ENCODE data around the gene IRX3. TPM values are rescaled to one million over a fixed set of nuclear protein-coding genes. Genes with fewer than 3 reads are reported as not detected.

IRX3 gene
- total and polyA plus RNA-seq, 2 of the 8 experiments (the other 6 are each of a cell fraction or from before 2014, with no cell fraction given): 0.50 to 1.6 TPM

GRCh38 chr16:54282928-54283724, 3.5 kb downstream of the IRX3 start:
- POLR2A ChIA-PET (ENCODE audit: partially characterized antibody): interaction anchor here (1.1 to 1.4 kb wide), 2 partner anchors 354 to 647 kb away, joined by 3 to 6 read pairs; partner anchors contain the start of gene IRX5
- no peak overlapping the region for H3K27ac ChIP-seq (ENCODE audit: low read depth, low read length)

More at GRCh38 chr16:54282928-54283724, 3.5 kb downstream of the IRX3 start:
- no peak overlapping the region; the same call in 1 of the 2 replicates for H4K8ac ChIP-seq (ENCODE audit: extremely low read depth, insufficient read depth, low read length)
- H3K27me3 ChIP-seq (replicated peaks in 1 of 4; ENCODE audit: control insufficient read depth in 3 of 4, extremely low read depth in 1 of 4, insufficient read depth in 3 of 4, low read length in 3 of 4): peaks cover 52 to 77% (median 68%) of the 10 kb centered on the region in 4 experiments
- CTCF ChIA-PET (ENCODE audit: partially characterized antibody): interaction anchor here (0.6 to 3.2 kb wide), 28 partner anchors 9 to 752 kb away, joined by 3 to 21 read pairs (median 3); partner anchors contain the start of gene IRX5
- peaks cover 0 to 18% (median 11%) of the 10 kb centered on the region in 4 experiments; a peak in 6 of 7 replicates for H3K4me1 ChIP-seq (replicated peaks in 1 of 4; ENCODE audit: control insufficient read depth in 3 of 4, insufficient read depth in 4 of 4, low read length in 3 of 4)
- H3K56ac ChIP-seq (replicated peaks; ENCODE audit: insufficient read length, low read depth, low read length): no peak overlapping the region
- H2BK20ac ChIP-seq (ENCODE audit: low read length): no peak overlapping the region
- no peak overlapping the region for H4K91ac ChIP-seq (replicated peaks; ENCODE audit: insufficient read length, low read length)
- H2BK15ac ChIP-seq (ENCODE audit: low read length): no peak overlapping the region
- no peak overlapping the region for H2BK5ac ChIP-seq (ENCODE audit: low read depth, low read length)
- no peak overlapping the region for H3K9ac ChIP-seq (replicated peaks in 1 of 4; ENCODE audit: extremely low read depth in 1 of 4, low read depth in 3 of 4, low read length in 3 of 4)
- H3K36me3 ChIP-seq (ENCODE audit: control insufficient read depth in 2 of 4, insufficient read depth in 4 of 4, low read length in 3 of 4): no peaks in the 10 kb centered on the region; a peak in 1 of 8 replicates
- TF ChIP-seq, protein P1, sequence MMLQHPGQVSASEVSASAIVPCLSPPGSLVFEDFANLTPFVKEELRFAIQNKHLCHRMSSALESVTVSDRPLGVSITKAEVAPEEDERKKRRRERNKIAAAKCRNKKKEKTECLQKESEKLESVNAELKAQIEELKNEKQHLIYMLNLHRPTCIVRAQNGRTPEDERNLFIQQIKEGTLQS (IDR thresholded peaks at IDR 0.05; ENCODE audit: insufficient read depth, low read depth, low read length): no peak
- TF ChIP-seq EZH2 (IDR thresholded peaks at IDR 0.05; ENCODE audit: low read depth, low read length, severe bottlenecking) (peak; percentile 37), KDM4A (IDR thresholded peaks at IDR 0.05; ENCODE audit: low read depth, low read length, severe bottlenecking) (no peak), BACH1 (IDR thresholded peaks at IDR 0.05; ENCODE audit: low read length) (no peak), ZNF274 (IDR thresholded peaks at IDR 0.05; ENCODE audit: borderline replicate concordance, extremely low read depth, low read length) (no peak), SP2 (IDR thresholded peaks at IDR 0.05; ENCODE audit: low read length) (no peak), SUZ12 (IDR thresholded peaks at IDR 0.05; ENCODE audit: low read length) (peak; percentile 65), POLR2A (IDR thresholded peaks at IDR 0.05; ENCODE audit: control extremely low read depth in 1 of 2, low read depth in 2 of 2, low read length in 2 of 2) (no peak), GABPA (IDR thresholded peaks at IDR 0.05; ENCODE audit: borderline replicate concordance, insufficient read depth, low read length) (no peak), RNF2 (IDR thresholded peaks at IDR 0.05; ENCODE audit: borderline replicate concordance, low read depth, low read length, missing control alignments, poor library complexity, severe bottlenecking) (peak; percentile 81)
- H3K79me1 ChIP-seq (ENCODE audit: low read depth, low read length): no peaks in the 10 kb centered on the region
- H2AK5ac ChIP-seq (ENCODE audit: low read depth, low read length): no peak overlapping the region
- no peak overlapping the region for H3K4ac ChIP-seq (replicated peaks; ENCODE audit: insufficient read length, low read depth, low read length)
- H3K79me2 ChIP-seq (ENCODE audit: control insufficient read depth in 1 of 2, insufficient read depth in 2 of 2, low read length in 2 of 2): no peaks in the 10 kb centered on the region
- peak overlapping the region; percentile 77 to 99 for H3K4me2 ChIP-seq (ENCODE audit: insufficient read depth in 1 of 2, low read depth in 2 of 2, low read length in 2 of 2)
- peaks cover 27% of the 10 kb centered on the region; the same call in 1 of the 2 replicates for H3K23me2 ChIP-seq (ENCODE audit: low read depth, low read length)
- no peak overlapping the region for H2BK120ac ChIP-seq (replicated peaks; ENCODE audit: low read depth, low read length)
- no peak overlapping the region for H2BK12ac ChIP-seq (ENCODE audit: low read depth, low read length)
- peaks cover 6 to 12% of the 10 kb centered on the region in 2 experiments for H4K20me1 ChIP-seq (replicated peaks in 1 of 2; ENCODE audit: control insufficient read depth in 1 of 2, insufficient read depth in 2 of 2, low read length in 2 of 2)
- H3K18ac ChIP-seq (ENCODE audit: extremely low read depth, low read length): peak overlapping the region; percentile 19
- H3K4me3 ChIP-seq (ENCODE audit: extremely low read depth in 1 of 4, insufficient read depth in 2 of 4, low read depth in 3 of 4, low read length in 4 of 4): peak overlapping the region; percentile 8 to 93 (median 30); a peak in 5 of 8 replicates
- H2AFZ ChIP-seq (ENCODE audit: low read length): no peak overlapping the region
- no peaks in the 10 kb centered on the region for H3K9me3 ChIP-seq (ENCODE audit: insufficient read depth in 2 of 2, low read depth in 1 of 2, low read length in 1 of 2)
- H3K14ac ChIP-seq (ENCODE audit: insufficient read length): no peak overlapping the region
- H4K5ac ChIP-seq (ENCODE audit: insufficient read length, low read depth, low read length): no peak overlapping the region
- no peak for FAIRE-seq
- 12% methylated on average over 37 of the region's 37 CpGs; no CpG with 5 or more reads in 1 of the 2 experiments for WGBS, 2 experiments (ENCODE audit: extremely low coverage in 1 of 2, insufficient coverage in 1 of 2, insufficient read length in 1 of 2, insufficient replicate concordance in 2 of 2, low coverage in 1 of 2, low lambda C conversion rate in 2 of 2, missing lambda C conversion rate in 1 of 2)
- H3K23ac ChIP-seq (ENCODE audit: insufficient read length): no peak overlapping the region
- peak in 1 of 2 experiments; percentile 63 for DNase-seq (ENCODE audit: low read depth in 1 of 2, low spot score in 2 of 2)

Measured in H1 (cell line).